Liver (tissue), 9 donors: Measurements from ENCODE around the gene LRRC30. TPM values are rescaled to one million over a fixed set of nuclear protein-coding genes. Genes with fewer than 3 reads are reported as not detected.

Experiments
- DNase-seq: peaks from one replicate; pipeline ENCODE4 v3.0.0-alpha.2; 2017; ENCODE audit warnings: low spot score
- H3K27ac ChIP-seq, 2 donors: one replicate each; pipeline ENCODE4 v1.7.0; 2013; ENCODE audit warnings: inconsistent platforms in 2 of 2, low read length in 2 of 2, control low read depth in 1 of 2, low read depth in 1 of 2, mild to moderate bottlenecking in 1 of 2
- H3K27me3 ChIP-seq, 4 donors: one replicate each; pipeline versions ENCODE4 v1.6.1 to v1.7.0; 2013; ENCODE audit warnings: low read length in 3 of 4, inconsistent platforms in 1 of 4, mild to moderate bottlenecking in 1 of 4, moderate library complexity in 1 of 4; ENCODE audit not compliant: control insufficient read depth in 4 of 4, insufficient read depth in 4 of 4
- H3K36me3 ChIP-seq, 4 donors: one replicate each; pipeline versions ENCODE4 v1.6.1 to v1.7.0; 2013; ENCODE audit warnings: low read length in 3 of 4, mild to moderate bottlenecking in 3 of 4, low read depth in 1 of 4, moderate library complexity in 1 of 4; ENCODE audit not compliant: control insufficient read depth in 4 of 4, insufficient read depth in 3 of 4
- H3K4me1 ChIP-seq, 4 donors: one replicate each; pipeline versions ENCODE4 v1.6.1 to v1.7.0; 2013; ENCODE audit warnings: low read length in 3 of 4, mild to moderate bottlenecking in 3 of 4, moderate library complexity in 1 of 4; ENCODE audit not compliant: control insufficient read depth in 4 of 4, insufficient read depth in 4 of 4
- H3K4me3 ChIP-seq, 3 donors: one replicate each; pipeline versions ENCODE4 v1.6.1 to v1.7.0; 2013; ENCODE audit warnings: low read length in 3 of 3, control low read depth in 1 of 3, low read depth in 1 of 3, mild to moderate bottlenecking in 1 of 3
- H3K9ac ChIP-seq, 2 donors: one replicate each; pipeline ENCODE4 v1.7.0; 2013; ENCODE audit warnings: low read length in 2 of 2, mild to moderate bottlenecking in 2 of 2, moderate library complexity in 2 of 2, control low read depth in 1 of 2, low read depth in 1 of 2
- H3K9me3 ChIP-seq, 4 donors: one replicate each; pipeline versions ENCODE4 v1.6.1 to v1.7.0; 2013; ENCODE audit warnings: low read length in 3 of 4; ENCODE audit not compliant: control insufficient read depth in 4 of 4
- EGR1 ChIP-seq, 2 donors: IDR thresholded peaks; 2 replicates each; pipeline ENCODE4 v1.6.1; 2016 to 2018; ENCODE audit warnings: antibody characterized with exemption in 2 of 2, low read depth in 2 of 2
- FOXA1 ChIP-seq: IDR thresholded peaks from 2 replicates; pipeline ENCODE4 v1.6.1; 2016; ENCODE audit warnings: antibody characterized with exemption
- FOXA2 ChIP-seq: IDR thresholded peaks from 2 replicates; pipeline ENCODE4 v1.6.1; 2016; ENCODE audit warnings: antibody characterized with exemption
- GABPA ChIP-seq, 2 donors: IDR thresholded peaks in 1 of 2; conservative IDR thresholded peaks in 1 of 2; 2 replicates each; pipeline ENCODE4 v1.6.1; 2016; ENCODE audit warnings: antibody characterized with exemption in 2 of 2, mild to moderate bottlenecking in 1 of 2, moderate library complexity in 1 of 2
- HNF4A ChIP-seq, 2 donors: conservative IDR thresholded peaks; 2 replicates each; pipeline ENCODE4 v1.6.1; 2016; ENCODE audit warnings: antibody characterized with exemption in 2 of 2, mild to moderate bottlenecking in 2 of 2
- HNF4G ChIP-seq: IDR thresholded peaks from 2 replicates; pipeline ENCODE4 v1.6.1; 2016; ENCODE audit warnings: antibody characterized with exemption
- JUND ChIP-seq, 2 donors: IDR thresholded peaks; 2 replicates each; pipeline ENCODE4 v1.6.1; 2016; ENCODE audit warnings: antibody characterized with exemption in 2 of 2
- NR2F2 ChIP-seq: IDR thresholded peaks from 2 replicates; pipeline ENCODE4 v1.6.1; 2016; ENCODE audit warnings: antibody characterized with exemption
- RAD21 ChIP-seq, 2 donors: IDR thresholded peaks; 2 replicates each; pipeline ENCODE4 v1.6.1; 2016; ENCODE audit warnings: antibody characterized with exemption in 2 of 2, mild to moderate bottlenecking in 2 of 2
- RXRA ChIP-seq, 2 donors: IDR thresholded peaks; 2 replicates each; pipeline ENCODE4 v1.6.1; 2017 to 2018; ENCODE audit warnings: antibody characterized with exemption in 2 of 2, mild to moderate bottlenecking in 1 of 2
- SP1 ChIP-seq: IDR thresholded peaks from 2 replicates; pipeline ENCODE4 v1.6.1; 2018; ENCODE audit warnings: antibody characterized with exemption, mild to moderate bottlenecking
- TAF1 ChIP-seq: conservative IDR thresholded peaks from 2 replicates; pipeline ENCODE4 v1.6.1; 2016; ENCODE audit warnings: antibody characterized with exemption, mild to moderate bottlenecking
- YY1 ChIP-seq: IDR thresholded peaks from 2 replicates; pipeline ENCODE4 v1.6.1; 2016; ENCODE audit warnings: antibody characterized with exemption, mild to moderate bottlenecking
- WGBS: extraction: QIAGEN DNeasy Blood & Tissue Kit; methylation state at CpG from one replicate; pipeline ENCODE4 v1.1.7; 2013; 5-methylcytosine and 5-hydroxymethylcytosine counted together
- polyA plus RNA-seq, 2 donors: library from polyadenylated mRNA; stranded (reverse) in 1 of 2; unstranded in 1 of 2; fragments of 200-250 nt in 1 of 2; fragments of >200 nt in 1 of 2; fragmentation: Nextera tagmentation in 1 of 2; extraction: Ambion mirVana in 1 of 2; gene quantifications; one replicate each; pipeline versions ENCODE4 v1.2.1 to v1.2.3, GENCODE V29; 2013 to 2015
- total RNA-seq, 2 donors: library from RNA; depleted of rRNA; stranded (reverse); fragments of >200 nt; gene quantifications; one replicate each; pipeline ENCODE4 v1.2.3, GENCODE V29; 2014
- TF ChIP-seq, protein P1 (sequence below): IDR thresholded peaks from 2 replicates; pipeline ENCODE4 v1.6.1; 2016; ENCODE audit warnings: antibody characterized with exemption
- TF ChIP-seq, protein P2 (sequence below): fragments of 150-350 bp; IDR thresholded peaks from 2 replicates; pipeline ENCODE4 v1.5.1; 2017; ENCODE audit warnings: improper control_type of control experiment, low read depth, low read length; ENCODE audit not compliant: missing input control
- TF ChIP-seq, protein P3 (sequence below): IDR thresholded peaks from 2 replicates; pipeline ENCODE4 v1.6.1; 2016; ENCODE audit warnings: antibody characterized with exemption
- TF ChIP-seq, protein P4 (sequence below): IDR thresholded peaks from 2 replicates; pipeline ENCODE4 v1.6.1; 2016; ENCODE audit warnings: antibody characterized with exemption, mild to moderate bottlenecking
- TF ChIP-seq, protein P5 (sequence below): IDR thresholded peaks from 2 replicates; pipeline ENCODE4 v1.6.1; 2016; ENCODE audit warnings: antibody characterized with exemption
- donor health status: healthy.
- donor health status: healthy.
- donor health status: healthy.
- donor health status: healthy.
- donor health status: healthy.

Gene LRRC30
- total and polyA plus RNA-seq, 4 donors = not detected

DNA sequence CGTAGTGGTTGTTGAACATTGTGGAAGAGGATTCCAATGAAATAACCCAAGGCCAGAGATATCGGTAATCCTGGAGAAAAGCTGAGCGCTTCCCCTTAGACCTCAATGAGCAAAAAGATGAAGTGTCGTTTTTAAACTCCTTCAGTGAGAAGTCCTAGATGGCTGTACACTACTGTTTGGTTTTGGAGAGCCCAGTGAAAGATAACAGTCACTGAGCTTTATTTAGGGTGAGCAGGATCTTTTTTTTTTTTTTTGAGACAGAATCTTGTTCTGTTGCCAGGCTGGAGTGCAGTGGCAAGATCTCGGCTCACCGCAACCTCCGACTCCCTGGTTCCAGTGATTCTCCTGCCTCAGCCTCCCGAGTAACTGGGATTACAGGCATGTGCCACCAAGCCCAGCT is 24.2 kb downstream of the LRRC30 start:
- no peaks in the 10 kb centered on the region for H3K36me3 ChIP-seq
- 88% methylated on average over 8 of the region's 8 CpGs for WGBS
- TF ChIP-seq, protein P1, sequence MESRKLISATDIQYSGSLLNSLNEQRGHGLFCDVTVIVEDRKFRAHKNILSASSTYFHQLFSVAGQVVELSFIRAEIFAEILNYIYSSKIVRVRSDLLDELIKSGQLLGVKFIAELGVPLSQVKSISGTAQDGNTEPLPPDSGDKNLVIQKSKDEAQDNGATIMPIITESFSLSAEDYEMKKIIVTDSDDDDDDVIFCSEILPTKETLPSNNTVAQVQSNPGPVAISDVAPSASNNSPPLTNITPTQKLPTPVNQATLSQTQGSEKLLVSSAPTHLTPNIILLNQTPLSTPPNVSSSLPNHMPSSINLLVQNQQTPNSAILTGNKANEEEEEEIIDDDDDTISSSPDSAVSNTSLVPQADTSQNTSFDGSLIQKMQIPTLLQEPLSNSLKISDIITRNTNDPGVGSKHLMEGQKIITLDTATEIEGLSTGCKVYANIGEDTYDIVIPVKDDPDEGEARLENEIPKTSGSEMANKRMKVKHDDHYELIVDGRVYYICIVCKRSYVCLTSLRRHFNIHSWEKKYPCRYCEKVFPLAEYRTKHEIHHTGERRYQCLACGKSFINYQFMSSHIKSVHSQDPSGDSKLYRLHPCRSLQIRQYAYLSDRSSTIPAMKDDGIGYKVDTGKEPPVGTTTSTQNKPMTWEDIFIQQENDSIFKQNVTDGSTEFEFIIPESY = no peak
- TF ChIP-seq NR2F2 (no peak), GABPA (IDR thresholded peaks at IDR 0.05 in 1 of 2, conservative IDR thresholded peaks at IDR 0.05 in 1 of 2) (no peak), HNF4A (conservative IDR thresholded peaks at IDR 0.05) (no peak), YY1 (no peak)
- no peak overlapping the region for H3K27ac ChIP-seq
- no peak overlapping the region for H3K4me3 ChIP-seq
- no peak overlapping the region for H3K9ac ChIP-seq
- DNase-seq = no peak
- H3K27me3 ChIP-seq = peaks cover 0 to 4% (median 0%) of the 10 kb centered on the region in 4 donors
- H3K4me1 ChIP-seq = peaks cover 0 to 2% (median under 1%) of the 10 kb centered on the region in 4 donors
- H3K9me3 ChIP-seq = no peaks in the 10 kb centered on the region

DNA sequence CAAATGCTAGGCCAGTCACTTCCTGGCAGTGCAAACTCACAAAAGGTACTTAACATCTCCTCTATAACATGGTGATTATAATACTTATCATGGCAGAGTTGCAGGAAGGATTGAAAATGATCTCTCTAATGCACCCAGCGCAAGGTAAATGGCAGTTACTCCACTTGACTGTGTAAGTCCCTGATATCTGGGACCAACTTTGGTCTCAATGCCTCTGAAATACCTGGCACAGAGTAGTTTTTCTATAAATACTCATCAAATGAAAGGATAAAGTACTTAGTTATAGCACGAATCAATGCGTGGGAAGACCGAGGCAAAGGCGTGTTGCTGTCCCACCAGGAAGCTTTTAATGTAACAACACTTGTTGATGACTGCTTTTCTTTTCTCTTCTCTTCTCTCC is 24.8 kb downstream of the LRRC30 start:
- DNase-seq = no peak
- H3K4me1 ChIP-seq = peaks cover 0 to 2% (median under 1%) of the 10 kb centered on the region in 4 donors
- TF ChIP-seq SP1 (no peak), HNF4G (no peak), EGR1 (IDR thresholded peaks at IDR 0.05; ENCODE audit: low read depth in 2 of 2) (no peak), NR2F2 (no peak), FOXA1 (no peak), TAF1 (no peak), RAD21 (IDR thresholded peaks at IDR 0.05) (no peak), JUND (IDR thresholded peaks at IDR 0.05) (no peak), RXRA (IDR thresholded peaks at IDR 0.05) (no peak), FOXA2 (no peak), GABPA (IDR thresholded peaks at IDR 0.05 in 1 of 2, conservative IDR thresholded peaks at IDR 0.05 in 1 of 2) (no peak)
- TF ChIP-seq, protein P2, sequence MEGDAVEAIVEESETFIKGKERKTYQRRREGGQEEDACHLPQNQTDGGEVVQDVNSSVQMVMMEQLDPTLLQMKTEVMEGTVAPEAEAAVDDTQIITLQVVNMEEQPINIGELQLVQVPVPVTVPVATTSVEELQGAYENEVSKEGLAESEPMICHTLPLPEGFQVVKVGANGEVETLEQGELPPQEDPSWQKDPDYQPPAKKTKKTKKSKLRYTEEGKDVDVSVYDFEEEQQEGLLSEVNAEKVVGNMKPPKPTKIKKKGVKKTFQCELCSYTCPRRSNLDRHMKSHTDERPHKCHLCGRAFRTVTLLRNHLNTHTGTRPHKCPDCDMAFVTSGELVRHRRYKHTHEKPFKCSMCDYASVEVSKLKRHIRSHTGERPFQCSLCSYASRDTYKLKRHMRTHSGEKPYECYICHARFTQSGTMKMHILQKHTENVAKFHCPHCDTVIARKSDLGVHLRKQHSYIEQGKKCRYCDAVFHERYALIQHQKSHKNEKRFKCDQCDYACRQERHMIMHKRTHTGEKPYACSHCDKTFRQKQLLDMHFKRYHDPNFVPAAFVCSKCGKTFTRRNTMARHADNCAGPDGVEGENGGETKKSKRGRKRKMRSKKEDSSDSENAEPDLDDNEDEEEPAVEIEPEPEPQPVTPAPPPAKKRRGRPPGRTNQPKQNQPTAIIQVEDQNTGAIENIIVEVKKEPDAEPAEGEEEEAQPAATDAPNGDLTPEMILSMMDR = no peak
- TF ChIP-seq, protein P3, sequence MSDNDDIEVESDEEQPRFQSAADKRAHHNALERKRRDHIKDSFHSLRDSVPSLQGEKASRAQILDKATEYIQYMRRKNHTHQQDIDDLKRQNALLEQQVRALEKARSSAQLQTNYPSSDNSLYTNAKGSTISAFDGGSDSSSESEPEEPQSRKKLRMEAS = no peak
- TF ChIP-seq, protein P1 = no peak
- TF ChIP-seq, protein P4, sequence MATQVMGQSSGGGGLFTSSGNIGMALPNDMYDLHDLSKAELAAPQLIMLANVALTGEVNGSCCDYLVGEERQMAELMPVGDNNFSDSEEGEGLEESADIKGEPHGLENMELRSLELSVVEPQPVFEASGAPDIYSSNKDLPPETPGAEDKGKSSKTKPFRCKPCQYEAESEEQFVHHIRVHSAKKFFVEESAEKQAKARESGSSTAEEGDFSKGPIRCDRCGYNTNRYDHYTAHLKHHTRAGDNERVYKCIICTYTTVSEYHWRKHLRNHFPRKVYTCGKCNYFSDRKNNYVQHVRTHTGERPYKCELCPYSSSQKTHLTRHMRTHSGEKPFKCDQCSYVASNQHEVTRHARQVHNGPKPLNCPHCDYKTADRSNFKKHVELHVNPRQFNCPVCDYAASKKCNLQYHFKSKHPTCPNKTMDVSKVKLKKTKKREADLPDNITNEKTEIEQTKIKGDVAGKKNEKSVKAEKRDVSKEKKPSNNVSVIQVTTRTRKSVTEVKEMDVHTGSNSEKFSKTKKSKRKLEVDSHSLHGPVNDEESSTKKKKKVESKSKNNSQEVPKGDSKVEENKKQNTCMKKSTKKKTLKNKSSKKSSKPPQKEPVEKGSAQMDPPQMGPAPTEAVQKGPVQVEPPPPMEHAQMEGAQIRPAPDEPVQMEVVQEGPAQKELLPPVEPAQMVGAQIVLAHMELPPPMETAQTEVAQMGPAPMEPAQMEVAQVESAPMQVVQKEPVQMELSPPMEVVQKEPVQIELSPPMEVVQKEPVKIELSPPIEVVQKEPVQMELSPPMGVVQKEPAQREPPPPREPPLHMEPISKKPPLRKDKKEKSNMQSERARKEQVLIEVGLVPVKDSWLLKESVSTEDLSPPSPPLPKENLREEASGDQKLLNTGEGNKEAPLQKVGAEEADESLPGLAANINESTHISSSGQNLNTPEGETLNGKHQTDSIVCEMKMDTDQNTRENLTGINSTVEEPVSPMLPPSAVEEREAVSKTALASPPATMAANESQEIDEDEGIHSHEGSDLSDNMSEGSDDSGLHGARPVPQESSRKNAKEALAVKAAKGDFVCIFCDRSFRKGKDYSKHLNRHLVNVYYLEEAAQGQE = no peak
- TF ChIP-seq, protein P5, sequence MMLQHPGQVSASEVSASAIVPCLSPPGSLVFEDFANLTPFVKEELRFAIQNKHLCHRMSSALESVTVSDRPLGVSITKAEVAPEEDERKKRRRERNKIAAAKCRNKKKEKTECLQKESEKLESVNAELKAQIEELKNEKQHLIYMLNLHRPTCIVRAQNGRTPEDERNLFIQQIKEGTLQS = no peak
- no peaks in the 10 kb centered on the region for H3K9me3 ChIP-seq
- no peak overlapping the region for H3K27ac ChIP-seq
- WGBS = 93% methylated on average over 5 of the region's 5 CpGs
- H3K36me3 ChIP-seq = no peaks in the 10 kb centered on the region
- peaks cover 0 to 4% (median 0%) of the 10 kb centered on the region in 4 donors for H3K27me3 ChIP-seq
- H3K4me3 ChIP-seq = no peak overlapping the region
- H3K9ac ChIP-seq = no peak overlapping the region
